ENCODE results near the gene RBMS3. TPM values are rescaled to one million over a fixed set of nuclear protein-coding genes. Genes with fewer than 3 reads are reported as not detected.

Gene RBMS3
- total and polyA plus RNA-seq, 2 donors (not counting 1 experiment from before 2014, with no cell fraction given): 26.9 to 68.4 TPM

DNA sequence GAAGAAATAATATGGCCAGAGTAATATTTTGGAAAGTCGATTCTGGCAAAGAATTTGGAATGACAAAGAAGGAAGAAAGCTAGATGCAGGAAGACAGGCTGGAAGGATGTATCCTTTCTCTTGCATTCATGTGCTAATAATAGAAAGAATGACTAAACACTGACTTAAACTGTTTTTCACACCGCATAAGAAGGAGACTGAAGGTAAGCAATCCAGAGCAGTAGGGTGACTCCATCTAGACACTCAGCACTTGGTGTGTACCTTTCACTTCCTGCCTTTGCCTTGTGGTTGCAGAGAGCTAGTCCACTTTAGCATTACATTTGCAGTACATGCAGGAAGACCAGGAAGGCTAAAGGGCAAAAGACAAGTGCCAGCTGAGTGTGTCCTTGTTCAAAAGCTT lies 234.6 kb downstream of the RBMS3 start:
- peak in 1 of 2 donors; percentile 83 for DNase-seq (ENCODE audit: low read depth in 2 of 2)
- no peak overlapping the region for H3K4me3 ChIP-seq (replicated peaks in 1 of 4; ENCODE audit: control extremely low read depth in 1 of 4, insufficient read depth in 1 of 4, low read depth in 3 of 4, low read length in 4 of 4)
- H3K27ac ChIP-seq (ENCODE audit: insufficient read depth, low read length): no peak overlapping the region
- no peaks in the 10 kb centered on the region for H3K9me3 ChIP-seq (ENCODE audit: control insufficient read depth, insufficient read depth, low read depth, low read length)
- no peaks in the 10 kb centered on the region for H3K79me2 ChIP-seq (ENCODE audit: control insufficient read depth, insufficient read depth, low read length)
- peaks cover 13% of the 10 kb centered on the region for H3K4me1 ChIP-seq (ENCODE audit: control insufficient read depth, extremely low read depth, insufficient read depth, low read length)
- H2AFZ ChIP-seq (ENCODE audit: low read length): no peak overlapping the region
- no peaks in the 10 kb centered on the region for H3K27me3 ChIP-seq (ENCODE audit: control insufficient read depth, insufficient read depth, low read length)
- no peaks in the 10 kb centered on the region for H3K36me3 ChIP-seq (ENCODE audit: control insufficient read depth, insufficient read depth, low read length)
- no peak overlapping the region for H3K4me2 ChIP-seq (ENCODE audit: extremely low read depth, insufficient read depth, low read length)
- H3K9ac ChIP-seq (ENCODE audit: insufficient read depth, low read length): no peak overlapping the region
- TF ChIP-seq, protein P1, sequence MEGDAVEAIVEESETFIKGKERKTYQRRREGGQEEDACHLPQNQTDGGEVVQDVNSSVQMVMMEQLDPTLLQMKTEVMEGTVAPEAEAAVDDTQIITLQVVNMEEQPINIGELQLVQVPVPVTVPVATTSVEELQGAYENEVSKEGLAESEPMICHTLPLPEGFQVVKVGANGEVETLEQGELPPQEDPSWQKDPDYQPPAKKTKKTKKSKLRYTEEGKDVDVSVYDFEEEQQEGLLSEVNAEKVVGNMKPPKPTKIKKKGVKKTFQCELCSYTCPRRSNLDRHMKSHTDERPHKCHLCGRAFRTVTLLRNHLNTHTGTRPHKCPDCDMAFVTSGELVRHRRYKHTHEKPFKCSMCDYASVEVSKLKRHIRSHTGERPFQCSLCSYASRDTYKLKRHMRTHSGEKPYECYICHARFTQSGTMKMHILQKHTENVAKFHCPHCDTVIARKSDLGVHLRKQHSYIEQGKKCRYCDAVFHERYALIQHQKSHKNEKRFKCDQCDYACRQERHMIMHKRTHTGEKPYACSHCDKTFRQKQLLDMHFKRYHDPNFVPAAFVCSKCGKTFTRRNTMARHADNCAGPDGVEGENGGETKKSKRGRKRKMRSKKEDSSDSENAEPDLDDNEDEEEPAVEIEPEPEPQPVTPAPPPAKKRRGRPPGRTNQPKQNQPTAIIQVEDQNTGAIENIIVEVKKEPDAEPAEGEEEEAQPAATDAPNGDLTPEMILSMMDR (conservative IDR thresholded peaks at IDR 0.05 in 1 of 2, IDR thresholded peaks at IDR 0.05 in 1 of 2; ENCODE audit: low read depth in 1 of 2, low read length in 2 of 2): no peak
- no peak for TF ChIP-seq EZH2 (IDR thresholded peaks at IDR 0.05; ENCODE audit: low read length, missing control alignments)
- no peaks in the 10 kb centered on the region for H4K20me1 ChIP-seq (ENCODE audit: control insufficient read depth, extremely low read depth, insufficient read depth, low read length)

DNA sequence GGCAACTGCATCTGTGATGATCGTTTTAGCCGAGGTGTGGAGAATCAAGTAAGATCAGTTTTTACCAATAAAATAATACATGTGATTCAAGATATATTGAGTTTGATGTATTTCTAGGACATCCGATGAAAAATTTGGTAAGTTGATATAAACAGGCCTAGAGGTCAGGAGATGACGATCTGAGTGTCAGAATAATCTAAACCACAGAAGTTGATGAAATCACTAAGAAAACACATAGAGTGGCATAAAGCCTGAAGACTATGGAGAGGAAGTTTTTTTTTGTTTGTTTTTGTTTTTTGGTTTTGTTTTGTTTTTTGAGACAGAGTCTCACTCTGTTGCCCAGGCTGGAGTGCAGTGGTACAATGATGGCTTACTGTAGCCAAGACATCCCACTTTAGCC lies 235.3 kb downstream of the RBMS3 start:
- Histone ChIP-seq H3K9me3 (ENCODE audit: control insufficient read depth, insufficient read depth, low read depth, low read length) (no peaks in the 10 kb centered on the region), H3K9ac (ENCODE audit: insufficient read depth, low read length) (no peak overlapping the region), H2AFZ (ENCODE audit: low read length) (no peak overlapping the region), H3K36me3 (ENCODE audit: control insufficient read depth, insufficient read depth, low read length) (no peaks in the 10 kb centered on the region), H3K4me1 (ENCODE audit: control insufficient read depth, extremely low read depth, insufficient read depth, low read length) (peaks cover 13% of the 10 kb centered on the region), H4K20me1 (ENCODE audit: control insufficient read depth, extremely low read depth, insufficient read depth, low read length) (no peaks in the 10 kb centered on the region), H3K27me3 (ENCODE audit: control insufficient read depth, insufficient read depth, low read length) (no peaks in the 10 kb centered on the region), H3K4me2 (ENCODE audit: extremely low read depth, insufficient read depth, low read length) (no peak overlapping the region), H3K27ac (ENCODE audit: insufficient read depth, low read length) (no peak overlapping the region), H3K79me2 (ENCODE audit: control insufficient read depth, insufficient read depth, low read length) (no peaks in the 10 kb centered on the region), H3K4me3 (replicated peaks in 1 of 4; ENCODE audit: control extremely low read depth in 1 of 4, insufficient read depth in 1 of 4, low read depth in 3 of 4, low read length in 4 of 4) (no peak overlapping the region)
- no peak for DNase-seq (ENCODE audit: low read depth in 2 of 2)
- no peak for TF ChIP-seq EZH2 (IDR thresholded peaks at IDR 0.05; ENCODE audit: low read length, missing control alignments)
- TF ChIP-seq, protein P1 (conservative IDR thresholded peaks at IDR 0.05 in 1 of 2, IDR thresholded peaks at IDR 0.05 in 1 of 2; ENCODE audit: low read depth in 1 of 2, low read length in 2 of 2): no peak

DNA sequence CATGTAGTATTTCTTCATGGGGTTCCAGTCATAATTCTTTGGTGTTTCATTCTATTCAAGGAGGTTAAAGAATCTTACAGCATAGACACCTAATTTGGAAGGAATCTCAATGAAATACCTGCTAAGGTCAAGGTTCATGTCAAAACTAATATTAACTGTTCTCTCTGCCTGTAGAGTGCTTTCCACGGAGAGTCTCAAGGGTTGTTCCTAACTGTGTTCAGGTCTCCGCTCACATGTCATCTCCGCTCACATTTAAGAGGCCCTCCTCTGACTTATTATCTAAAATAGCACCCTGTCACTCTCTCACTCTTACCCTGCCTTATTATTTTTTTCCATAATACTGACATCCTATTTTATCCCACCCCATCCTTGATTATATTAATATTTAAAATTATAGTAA lies 239.9 kb downstream of the RBMS3 start:
- H3K9ac ChIP-seq (ENCODE audit: insufficient read depth, low read length): no peak overlapping the region
- H3K4me2 ChIP-seq (ENCODE audit: extremely low read depth, insufficient read depth, low read length): no peak overlapping the region
- H3K36me3 ChIP-seq (ENCODE audit: control insufficient read depth, insufficient read depth, low read length): no peaks in the 10 kb centered on the region
- no peak overlapping the region for H2AFZ ChIP-seq (ENCODE audit: low read length)
- H3K4me3 ChIP-seq (replicated peaks in 1 of 4; ENCODE audit: control extremely low read depth in 1 of 4, insufficient read depth in 1 of 4, low read depth in 3 of 4, low read length in 4 of 4): no peak overlapping the region
- H3K27me3 ChIP-seq (ENCODE audit: control insufficient read depth, insufficient read depth, low read length): no peaks in the 10 kb centered on the region
- H4K20me1 ChIP-seq (ENCODE audit: control insufficient read depth, extremely low read depth, insufficient read depth, low read length): no peaks in the 10 kb centered on the region
- H3K9me3 ChIP-seq (ENCODE audit: control insufficient read depth, insufficient read depth, low read depth, low read length): no peaks in the 10 kb centered on the region
- no peaks in the 10 kb centered on the region for H3K79me2 ChIP-seq (ENCODE audit: control insufficient read depth, insufficient read depth, low read length)
- H3K27ac ChIP-seq (ENCODE audit: insufficient read depth, low read length): no peak overlapping the region
- H3K4me1 ChIP-seq (ENCODE audit: control insufficient read depth, extremely low read depth, insufficient read depth, low read length): peaks cover 6% of the 10 kb centered on the region
- DNase-seq (ENCODE audit: low read depth in 2 of 2): peak in 1 of 2 donors; percentile 12
- TF ChIP-seq EZH2 (IDR thresholded peaks at IDR 0.05; ENCODE audit: low read length, missing control alignments): no peak
- TF ChIP-seq, protein P1 (conservative IDR thresholded peaks at IDR 0.05 in 1 of 2, IDR thresholded peaks at IDR 0.05 in 1 of 2; ENCODE audit: low read depth in 1 of 2, low read length in 2 of 2): no peak
